Neural progenitor cell (in vitro differentiated cells): ENCODE data around the gene PIGT. TPM values are rescaled to one million over a fixed set of nuclear protein-coding genes. Genes with fewer than 3 reads are reported as not detected.

ENCODE experiments used
- DNase-seq: peaks from one replicate; pipeline ENCODE4 v3.0.0-alpha.2; 2016; ENCODE audit warnings: low spot score
- H2AFZ ChIP-seq: fragments of 200-600 bp; sonication (generic); replicated peaks from 2 replicates; pipeline ENCODE4 v1.6.1; 2016; ENCODE audit warnings: antibody characterized with exemption
- H3F3A ChIP-seq: fragments of 200-600 bp; sonication (generic); 2 replicates; pipeline ENCODE4 v1.6.1; 2016; ENCODE audit warnings: antibody characterized with exemption, low read depth
- H3K27ac ChIP-seq: fragments of 200-600 bp; sonication (generic); 2 replicates; pipeline ENCODE4 v1.5.1; 2016; ENCODE audit warnings: mild to moderate bottlenecking
- H3K27me3 ChIP-seq: fragments of 200-600 bp; sonication (generic); 2 replicates; pipeline ENCODE4 v1.6.1; 2016; ENCODE audit warnings: mild to moderate bottlenecking, moderate library complexity
- H3K36me3 ChIP-seq: fragments of 200-600 bp; sonication (generic); 2 replicates; pipeline ENCODE4 v1.5.1; 2016
- H3K4me1 ChIP-seq: fragments of 200-600 bp; sonication (generic); 2 replicates; pipeline ENCODE4 v1.6.1; 2016; ENCODE audit warnings: mixed run types
- H3K4me2 ChIP-seq: fragments of 200-600 bp; sonication (generic); 2 replicates; pipeline ENCODE4 v1.6.1; 2016
- H3K4me3 ChIP-seq: fragments of 200-600 bp; sonication (generic); 2 replicates; pipeline ENCODE4 v1.5.1; 2016
- H3K79me2 ChIP-seq: fragments of 200-600 bp; sonication (generic); 2 replicates; pipeline ENCODE4 v1.6.1; 2016; ENCODE audit warnings: low read depth
- H3K9ac ChIP-seq: fragments of 200-600 bp; sonication (generic); 2 replicates; pipeline ENCODE4 v1.6.1; 2016
- H3K9me3 ChIP-seq: fragments of 200-600 bp; sonication (generic); 2 replicates; pipeline ENCODE4 v1.5.1; 2016; ENCODE audit warnings: low read depth
- H4K20me1 ChIP-seq: fragments of 200-600 bp; sonication (generic); 2 replicates; pipeline ENCODE4 v1.6.1; 2016; ENCODE audit warnings: low read depth
- H3K27ac Mint-ChIP-seq: 3 replicates; pipeline ENCODE4 v1.8.0; 2021; ENCODE audit warnings: mixed read lengths
- H3K27me3 Mint-ChIP-seq: 2 replicates; pipeline ENCODE4 v1.8.0; 2022; ENCODE audit warnings: low read depth, mild to moderate bottlenecking, inconsistent platforms, moderate library complexity, mixed read lengths; ENCODE audit not compliant: insufficient read depth
- H3K36me3 Mint-ChIP-seq: 3 replicates; pipeline ENCODE4 v1.8.0; 2021; ENCODE audit warnings: mixed read lengths
- H3K4me1 Mint-ChIP-seq: 3 replicates; pipeline ENCODE4 v1.8.0; 2021; ENCODE audit warnings: mixed read lengths
- H3K4me3 Mint-ChIP-seq: 3 replicates; pipeline ENCODE4 v1.8.0; 2021; ENCODE audit warnings: mild to moderate bottlenecking, moderate library complexity, mixed read lengths
- H3K9me3 Mint-ChIP-seq: 3 replicates; pipeline ENCODE4 v1.8.0; 2020; ENCODE audit warnings: mixed read lengths
- CTCF ChIP-seq: fragments of 200-600 bp; sonication (generic); IDR thresholded peaks from 2 replicates; pipeline ENCODE4 v1.5.1; 2017; ENCODE audit warnings: antibody characterized with exemption, mild to moderate bottlenecking
- EZH2 ChIP-seq: fragments of 200-600 bp; sonication (generic); IDR thresholded peaks from 2 replicates; pipeline ENCODE4 v1.6.1; 2017; ENCODE audit warnings: antibody characterized with exemption, mild to moderate bottlenecking, moderate library complexity
- EZH2phosphoT487 ChIP-seq: fragments of 200-600 bp; sonication (generic); IDR thresholded peaks from 2 replicates; pipeline ENCODE4 v1.6.1; 2017; ENCODE audit warnings: antibody characterized with exemption
- total RNA-seq: library from RNA; depleted of rRNA; stranded (reverse); fragments of >200 nt; gene quantifications from 2 replicates; pipeline ENCODE4 v1.2.3, GENCODE V29; 2015; ENCODE audit warnings: low replicate concordance

Gene PIGT
- 24.5 and 57.3 TPM in 2 replicates for total RNA-seq

DNA sequence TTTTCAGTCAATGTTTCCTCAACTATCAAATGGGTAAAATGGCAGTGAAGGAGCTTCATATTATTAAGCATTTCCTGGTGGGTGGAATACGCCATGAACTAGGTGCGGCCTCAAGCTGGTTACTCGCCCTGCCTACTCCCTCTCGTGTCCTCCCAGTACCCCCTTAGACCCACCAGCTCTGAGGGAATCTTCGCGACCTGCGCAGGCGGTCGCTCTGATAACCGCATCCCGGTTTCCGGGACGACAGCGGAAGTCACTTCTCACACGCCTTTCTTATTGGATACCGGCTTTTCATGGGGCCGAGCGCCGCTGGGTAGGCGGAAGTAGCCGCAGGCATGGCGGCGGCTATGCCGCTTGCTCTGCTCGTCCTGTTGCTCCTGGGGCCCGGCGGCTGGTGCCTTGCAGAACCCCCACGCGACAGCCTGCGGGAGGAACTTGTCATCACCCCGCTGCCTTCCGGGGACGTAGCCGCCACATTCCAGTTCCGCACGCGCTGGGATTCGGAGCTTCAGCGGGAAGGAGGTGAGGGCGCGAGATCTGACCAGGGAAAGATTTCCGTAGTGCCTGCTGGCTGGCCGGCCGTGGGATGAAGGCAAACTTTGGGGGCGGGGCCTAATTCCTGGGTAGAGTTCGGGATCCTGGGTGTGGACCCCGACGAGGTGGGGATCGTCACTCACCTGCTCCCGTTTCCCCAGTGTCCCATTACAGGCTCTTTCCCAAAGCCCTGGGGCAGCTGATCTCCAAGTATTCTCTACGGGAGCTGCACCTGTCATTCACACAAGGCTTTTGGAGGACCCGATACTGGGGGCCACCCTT lies at the start of gene PIGT:
Gene PIGT (plus strand): TSS at position 320 of the 816 bp plus-strand sequence. CDS start 16 bp downstream, at position 336.
- Histone ChIP-seq H3F3A (no peaks in the 10 kb centered on the region), H3K27ac (no peak within 1 kb of the TSS), H3K9me3 (no peaks in the 10 kb centered on the region), H3K4me1 (peaks cover 8% of the 10 kb centered on the region), H3K36me3 (no peaks in the 10 kb centered on the region), H3K4me2 (peak within 1 kb of the TSS; percentile 91), H3K9ac (peak within 1 kb of the TSS; percentile 82), H4K20me1 (no peaks in the 10 kb centered on the region), H3K27me3 (peaks cover 5% of the 10 kb centered on the region), H3K79me2 (peaks cover 23% of the 10 kb centered on the region), H3K4me3 (peak within 1 kb of the TSS; percentile 87), H2AFZ (peak within 1 kb of the TSS; percentile 90)
- H3K27me3 Mint-ChIP-seq, result peaks cover 2% of the 10 kb centered on the region
- H3K4me3 Mint-ChIP-seq, result peak within 1 kb of the TSS; percentile 93
- peak; percentile 89 for DNase-seq
- H3K36me3 Mint-ChIP-seq, result peaks cover 10% of the 10 kb centered on the region
- H3K27ac Mint-ChIP-seq, result peak within 1 kb of the TSS; percentile 67
- TF ChIP-seq EZH2phosphoT487 (no peak), EZH2 (no peak), CTCF (no peak)
- no peaks in the 10 kb centered on the region for H3K9me3 Mint-ChIP-seq
- peaks cover 13% of the 10 kb centered on the region for H3K4me1 Mint-ChIP-seq

DNA sequence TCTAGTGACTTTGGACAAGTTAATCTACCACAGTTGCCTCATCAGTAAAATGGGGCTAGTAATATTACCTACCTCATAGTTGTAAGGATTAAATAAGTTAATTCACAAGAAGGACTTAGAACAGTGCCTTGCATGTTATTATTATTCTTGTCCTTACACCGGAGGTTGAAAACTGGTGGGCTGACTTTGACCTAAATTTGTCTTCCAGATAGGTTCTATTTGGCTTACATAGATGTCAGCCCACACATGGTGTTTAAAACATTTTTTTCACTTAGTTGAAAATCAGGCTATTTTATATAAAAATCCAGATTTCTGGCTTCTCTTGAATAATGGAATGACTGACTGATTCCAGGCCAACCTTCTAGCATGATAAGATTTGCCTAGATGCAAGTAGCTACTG lies 49.7 kb upstream of the PIGT start:
- peaks cover 22% of the 10 kb centered on the region for H3K79me2 ChIP-seq
- H3K4me1 Mint-ChIP-seq, result peaks cover 25% of the 10 kb centered on the region
- peaks cover 5% of the 10 kb centered on the region for H3F3A ChIP-seq
- no peak overlapping the region for H2AFZ ChIP-seq
- H4K20me1 ChIP-seq, result peaks cover 15% of the 10 kb centered on the region
- no peak overlapping the region for H3K4me3 Mint-ChIP-seq
- no peak overlapping the region for H3K27ac ChIP-seq
- H3K36me3 ChIP-seq, result no peaks in the 10 kb centered on the region
- peaks cover 10% of the 10 kb centered on the region for H3K36me3 Mint-ChIP-seq
- no peaks in the 10 kb centered on the region for H3K27me3 ChIP-seq
- H3K4me2 ChIP-seq, result no peak overlapping the region
- H3K9ac ChIP-seq, result no peak overlapping the region
- no peaks in the 10 kb centered on the region for H3K27me3 Mint-ChIP-seq
- no peaks in the 10 kb centered on the region for H3K9me3 ChIP-seq
- H3K4me1 ChIP-seq, result peaks cover 14% of the 10 kb centered on the region
- no peak overlapping the region for H3K4me3 ChIP-seq
- H3K27ac Mint-ChIP-seq, result no peak overlapping the region
- DNase-seq, result no peak
- TF ChIP-seq CTCF (no peak), EZH2 (no peak), EZH2phosphoT487 (no peak)
- H3K9me3 Mint-ChIP-seq, result no peaks in the 10 kb centered on the region

DNA sequence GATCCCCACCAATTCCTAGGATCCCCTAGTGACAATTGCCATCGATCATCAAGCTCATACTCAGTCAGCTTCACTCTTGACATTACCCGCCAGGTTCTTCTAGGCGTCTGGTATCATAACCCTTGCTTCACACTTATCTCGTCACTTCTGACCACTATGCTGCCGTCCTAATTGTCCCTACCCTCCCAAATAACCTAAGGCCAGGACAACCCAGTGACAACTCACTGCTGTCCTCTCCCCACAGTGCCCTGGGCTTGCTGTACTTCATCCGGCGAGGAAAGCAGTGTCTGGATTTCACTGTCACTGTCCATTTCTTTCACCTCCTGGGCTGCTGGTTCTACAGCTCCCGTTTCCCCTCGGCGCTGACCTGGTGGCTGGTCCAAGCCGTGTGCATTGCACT lies 49.3 kb upstream of the PIGT start:
- Histone ChIP-seq H3K79me2 (peaks cover 22% of the 10 kb centered on the region), H3K9me3 (no peaks in the 10 kb centered on the region), H3K4me1 (peaks cover 14% of the 10 kb centered on the region), H3K4me3 (no peak overlapping the region), H3K27me3 (no peaks in the 10 kb centered on the region), H3K9ac (no peak overlapping the region), H2AFZ (no peak overlapping the region), H4K20me1 (peaks cover 15% of the 10 kb centered on the region), H3F3A (peaks cover 5% of the 10 kb centered on the region), H3K27ac (no peak overlapping the region), H3K4me2 (no peak overlapping the region), H3K36me3 (no peaks in the 10 kb centered on the region)
- Mint-ChIP-seq H3K4me3 (no peak overlapping the region), H3K4me1 (peaks cover 25% of the 10 kb centered on the region), H3K27ac (no peak overlapping the region), H3K9me3 (no peaks in the 10 kb centered on the region), H3K27me3 (no peaks in the 10 kb centered on the region), H3K36me3 (peaks cover 10% of the 10 kb centered on the region)
- no peak for TF ChIP-seq EZH2phosphoT487
- no peak for TF ChIP-seq CTCF
- TF ChIP-seq EZH2, result no peak
- no peak for DNase-seq
